Choroid plexus epithelial cell (primary cell): ENCODE results near the gene PLCB1.

Experiments
- DNase-seq: peaks from one replicate; pipeline ENCODE4 v3.0.0-alpha.2; 2010; ENCODE audit warnings: low read depth
- H3K4me3 ChIP-seq: 2 replicates; pipeline ENCODE4 v1.5.1; 2011; ENCODE audit warnings: low read depth, mild to moderate bottlenecking, control low read depth, low read length, moderate library complexity
- TF ChIP-seq, protein P1 (sequence below): conservative IDR thresholded peaks from 2 replicates; pipeline ENCODE4 v1.5.1; 2011; ENCODE audit warnings: low read depth, mild to moderate bottlenecking, control low read depth, inconsistent platforms, low read length, moderate library complexity

PLCB1 gene

GRCh38 chr20:8143474-8143873, 11.4 kb downstream of the PLCB1 start:
- no peak overlapping the region for H3K4me3 ChIP-seq
- DNase-seq: no peak
- TF ChIP-seq, protein P1, sequence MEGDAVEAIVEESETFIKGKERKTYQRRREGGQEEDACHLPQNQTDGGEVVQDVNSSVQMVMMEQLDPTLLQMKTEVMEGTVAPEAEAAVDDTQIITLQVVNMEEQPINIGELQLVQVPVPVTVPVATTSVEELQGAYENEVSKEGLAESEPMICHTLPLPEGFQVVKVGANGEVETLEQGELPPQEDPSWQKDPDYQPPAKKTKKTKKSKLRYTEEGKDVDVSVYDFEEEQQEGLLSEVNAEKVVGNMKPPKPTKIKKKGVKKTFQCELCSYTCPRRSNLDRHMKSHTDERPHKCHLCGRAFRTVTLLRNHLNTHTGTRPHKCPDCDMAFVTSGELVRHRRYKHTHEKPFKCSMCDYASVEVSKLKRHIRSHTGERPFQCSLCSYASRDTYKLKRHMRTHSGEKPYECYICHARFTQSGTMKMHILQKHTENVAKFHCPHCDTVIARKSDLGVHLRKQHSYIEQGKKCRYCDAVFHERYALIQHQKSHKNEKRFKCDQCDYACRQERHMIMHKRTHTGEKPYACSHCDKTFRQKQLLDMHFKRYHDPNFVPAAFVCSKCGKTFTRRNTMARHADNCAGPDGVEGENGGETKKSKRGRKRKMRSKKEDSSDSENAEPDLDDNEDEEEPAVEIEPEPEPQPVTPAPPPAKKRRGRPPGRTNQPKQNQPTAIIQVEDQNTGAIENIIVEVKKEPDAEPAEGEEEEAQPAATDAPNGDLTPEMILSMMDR: no peak

DNA sequence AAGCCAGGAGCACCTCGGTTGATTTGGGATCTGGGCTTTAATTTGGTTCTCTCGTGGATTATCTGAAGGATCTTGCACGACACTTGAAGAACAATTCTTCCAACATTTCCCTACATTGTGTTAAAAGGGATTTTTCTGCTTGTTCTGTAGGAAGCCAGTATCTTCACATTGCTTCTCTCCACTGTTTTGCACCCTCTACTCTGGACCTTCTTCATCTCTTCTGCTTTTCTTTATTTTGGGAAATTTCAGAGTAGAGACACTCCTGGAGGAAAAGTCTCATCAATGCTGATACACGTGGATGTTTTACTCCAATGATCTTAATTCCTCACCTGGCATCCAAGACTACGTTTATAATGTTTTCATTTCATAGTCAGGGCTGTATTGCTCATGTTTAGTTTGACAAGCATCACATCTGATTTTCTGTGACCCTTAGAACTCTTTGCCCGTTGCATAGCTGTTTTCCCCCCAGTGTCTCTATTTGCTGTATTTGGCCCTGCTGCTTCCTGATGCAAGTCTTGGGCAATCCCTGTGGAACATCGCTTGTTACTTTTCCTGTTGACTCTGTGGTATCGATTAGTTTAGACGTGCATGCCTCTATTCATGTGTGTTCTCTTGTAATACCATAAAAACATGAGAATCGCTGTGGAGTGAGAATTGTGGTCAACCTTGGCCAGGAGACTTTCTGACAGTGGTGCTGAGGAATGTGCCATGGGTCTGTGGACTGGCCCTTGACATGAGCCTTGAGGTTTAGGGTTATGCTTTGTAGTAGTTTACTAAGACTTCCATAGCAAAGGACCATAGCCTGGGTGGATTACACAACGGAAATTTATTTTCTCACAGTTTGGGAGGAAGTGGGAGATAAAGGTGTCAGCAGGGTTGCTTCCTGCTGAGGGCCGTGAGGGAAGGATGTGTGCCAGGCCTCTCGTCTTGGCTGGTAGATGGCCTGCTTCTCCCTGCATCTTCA, 12.5 kb downstream of the PLCB1 start:
- TF ChIP-seq, protein P1: no peak
- peak; percentile 97 for DNase-seq
- no peak overlapping the region for H3K4me3 ChIP-seq

- H3K4me3 ChIP-seq: no peak overlapping the region
- TF ChIP-seq, protein P1: no peak
- DNase-seq: no peak
These were observed 13.4 kb downstream of the PLCB1 start for GRCh38 chr20:8145246-8146168.

DNA sequence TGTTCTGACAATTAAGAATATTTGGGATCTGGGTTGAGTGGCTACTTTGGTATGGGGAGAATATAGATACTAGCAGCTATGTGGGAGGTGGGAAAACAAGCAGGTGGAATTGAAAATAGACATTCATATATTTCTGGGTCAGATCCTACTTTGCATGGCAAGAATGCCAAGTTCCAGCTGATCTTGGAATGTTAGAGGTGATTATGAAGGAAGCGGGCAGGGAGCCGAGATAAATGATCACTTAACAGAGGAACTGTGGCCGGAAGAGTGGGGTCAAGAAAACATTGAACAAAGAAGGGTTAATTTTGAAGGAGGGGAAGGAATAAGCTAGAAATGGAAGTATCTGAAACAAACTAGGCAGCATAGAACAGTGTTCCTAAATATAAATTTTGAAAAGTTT, 15.4 kb downstream of the PLCB1 start:
- H3K4me3 ChIP-seq: no peak overlapping the region
- TF ChIP-seq, protein P1: no peak
- no peak for DNase-seq

- H3K4me3 ChIP-seq: no peak overlapping the region
- DNase-seq: peak; percentile 34
- TF ChIP-seq, protein P1: no peak
These were observed 16.4 kb downstream of the PLCB1 start for GRCh38 chr20:8148501-8148900.

DNA sequence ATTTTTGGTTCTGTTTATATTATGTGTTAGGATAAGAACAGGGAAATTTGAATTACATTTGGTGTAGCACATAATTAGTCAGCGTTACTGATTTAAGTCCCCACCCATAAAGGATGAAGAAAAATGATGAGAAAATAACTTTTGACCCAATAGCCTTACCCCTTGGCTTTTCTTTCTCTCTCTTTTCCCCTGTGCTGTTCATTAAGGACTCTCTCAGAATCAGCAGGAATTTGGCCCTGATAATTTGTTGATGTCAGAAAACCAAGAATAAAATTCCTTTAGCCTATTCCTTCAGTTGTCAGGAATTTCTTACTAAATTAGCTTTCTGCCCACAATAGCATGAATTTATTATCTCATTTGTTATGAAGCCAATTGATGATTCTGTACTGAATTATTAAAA, 18.5 kb downstream of the PLCB1 start:
- TF ChIP-seq, protein P1: no peak
- no peak overlapping the region for H3K4me3 ChIP-seq
- peak; percentile 20 for DNase-seq
